ENCODE results near the gene ATP6V0A1.

GRCh38 chr17:42498828-42499227 lies 40.1 kb downstream of the ATP6V0A1 start:
- TF ChIP-seq EP300 (IDR thresholded peaks at IDR 0.05) (no peak), POLR2A (IDR thresholded peaks at IDR 0.05; ENCODE audit: low read depth) (no peak), POLR2AphosphoS5 (IDR thresholded peaks at IDR 0.05) (no peak)
- TF ChIP-seq, protein P1, sequence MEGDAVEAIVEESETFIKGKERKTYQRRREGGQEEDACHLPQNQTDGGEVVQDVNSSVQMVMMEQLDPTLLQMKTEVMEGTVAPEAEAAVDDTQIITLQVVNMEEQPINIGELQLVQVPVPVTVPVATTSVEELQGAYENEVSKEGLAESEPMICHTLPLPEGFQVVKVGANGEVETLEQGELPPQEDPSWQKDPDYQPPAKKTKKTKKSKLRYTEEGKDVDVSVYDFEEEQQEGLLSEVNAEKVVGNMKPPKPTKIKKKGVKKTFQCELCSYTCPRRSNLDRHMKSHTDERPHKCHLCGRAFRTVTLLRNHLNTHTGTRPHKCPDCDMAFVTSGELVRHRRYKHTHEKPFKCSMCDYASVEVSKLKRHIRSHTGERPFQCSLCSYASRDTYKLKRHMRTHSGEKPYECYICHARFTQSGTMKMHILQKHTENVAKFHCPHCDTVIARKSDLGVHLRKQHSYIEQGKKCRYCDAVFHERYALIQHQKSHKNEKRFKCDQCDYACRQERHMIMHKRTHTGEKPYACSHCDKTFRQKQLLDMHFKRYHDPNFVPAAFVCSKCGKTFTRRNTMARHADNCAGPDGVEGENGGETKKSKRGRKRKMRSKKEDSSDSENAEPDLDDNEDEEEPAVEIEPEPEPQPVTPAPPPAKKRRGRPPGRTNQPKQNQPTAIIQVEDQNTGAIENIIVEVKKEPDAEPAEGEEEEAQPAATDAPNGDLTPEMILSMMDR (IDR thresholded peaks at IDR 0.05) = no peak
